NCI-H82 (cell line): ENCODE results near the gene PAQR8.
A peak's percentile ranks its signal among the peaks of the same experiment; 100 is the strongest.
"Not testable (repeated sequence)": the region's sequence is repeated elsewhere in the genome, so short reads cannot be mapped to it uniquely, and the experiment has no call there.

ENCODE experiments used
- DNase-seq: peaks from one replicate; lab custom pipeline; 2025; lab: John Stamatoyannopoulos, UW

Gene PAQR8

DNA sequence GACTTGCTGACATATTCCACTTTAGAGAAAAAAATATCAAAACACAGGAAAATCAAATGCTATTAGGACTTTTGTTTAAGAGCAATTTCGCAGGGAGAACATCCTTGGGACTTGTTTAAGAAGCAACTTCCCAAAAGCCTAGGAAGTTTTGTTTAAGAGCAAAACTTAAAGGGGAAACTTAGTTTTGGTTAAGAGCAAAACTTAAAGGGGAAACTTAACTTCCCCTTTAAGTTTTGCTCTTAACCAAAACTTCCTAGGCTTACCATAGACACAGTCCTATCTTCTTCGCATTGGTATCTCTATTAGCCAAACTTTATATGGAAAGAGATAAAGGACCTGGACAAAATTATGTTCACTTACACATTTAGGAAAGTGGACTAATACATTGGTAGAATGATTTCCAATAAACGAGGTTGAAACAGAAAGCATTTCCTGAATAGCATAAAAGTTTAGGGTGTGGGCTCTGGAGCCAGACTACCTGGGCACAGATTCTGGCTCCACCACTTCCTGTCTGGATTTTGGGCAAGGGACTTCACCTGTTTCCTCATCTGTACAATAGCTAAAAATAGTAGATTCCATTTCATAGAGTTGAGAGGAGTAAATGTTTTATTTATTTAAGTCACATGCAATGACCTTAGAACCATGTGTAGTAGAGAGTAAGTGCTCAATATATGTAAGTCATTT lies 15.7 kb downstream of the PAQR8 start:
- DNase-seq = no peak

- no peak for DNase-seq
Observed at GRCh38 chr6:52381249-52381648, 19.3 kb downstream of the PAQR8 start.

DNA sequence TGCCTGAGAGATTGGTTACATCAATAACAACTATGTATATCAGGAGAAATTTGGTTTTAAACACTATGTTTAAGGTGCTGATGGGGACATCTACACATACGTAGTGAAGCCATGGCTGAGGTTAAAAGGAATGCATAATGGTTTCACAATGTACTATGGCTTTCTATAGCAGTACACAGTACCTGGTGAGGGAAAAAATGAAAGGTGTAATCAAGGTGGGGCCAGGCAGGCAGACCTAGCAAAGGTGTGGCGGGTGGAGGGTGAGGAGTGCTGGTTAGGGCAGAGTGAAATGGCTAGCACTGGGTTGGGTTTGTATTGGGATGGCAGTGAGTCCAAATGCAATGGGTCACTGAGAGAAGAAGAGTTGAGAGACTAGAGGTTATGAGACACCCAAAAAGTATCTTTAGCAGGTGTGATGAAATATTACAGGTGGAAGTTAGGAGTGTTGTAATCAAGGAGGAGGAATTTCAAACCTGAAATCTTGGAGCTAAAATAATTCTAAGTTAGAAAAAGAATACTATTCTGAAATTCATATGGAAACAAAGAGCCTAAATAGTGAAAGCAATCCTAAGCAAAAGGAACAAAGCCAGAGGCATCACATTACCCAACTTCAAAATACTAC lies 22.3 kb downstream of the PAQR8 start:
- DNase-seq = no peak

DNA sequence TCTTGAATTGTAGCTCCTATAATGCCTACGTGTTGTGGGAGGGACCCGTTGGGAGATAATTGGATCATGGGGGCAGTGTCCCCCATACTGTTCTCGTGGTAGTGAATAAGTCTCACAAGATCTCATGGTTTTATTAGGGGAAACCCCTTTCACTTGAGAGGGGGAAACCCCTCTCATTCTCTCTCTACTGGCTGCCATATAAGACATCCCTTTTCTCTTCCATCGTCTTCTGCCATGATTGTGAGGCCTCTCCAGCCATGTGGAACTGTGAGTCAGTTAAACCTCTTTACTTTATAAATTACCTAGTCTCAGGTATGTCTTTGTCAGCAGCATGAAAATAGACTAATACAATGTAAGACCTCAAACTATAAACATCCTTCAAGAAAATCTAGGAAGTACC lies 23.1 kb downstream of the PAQR8 start:
- DNase-seq = no peak

GRCh38 chr6:52388119-52388518 lies 26.2 kb downstream of the PAQR8 start:
- DNase-seq = not testable (repeated sequence)

- DNase-seq = no peak
Observed at GRCh38 chr6:52388790-52389189, 26.8 kb downstream of the PAQR8 start.

DNA sequence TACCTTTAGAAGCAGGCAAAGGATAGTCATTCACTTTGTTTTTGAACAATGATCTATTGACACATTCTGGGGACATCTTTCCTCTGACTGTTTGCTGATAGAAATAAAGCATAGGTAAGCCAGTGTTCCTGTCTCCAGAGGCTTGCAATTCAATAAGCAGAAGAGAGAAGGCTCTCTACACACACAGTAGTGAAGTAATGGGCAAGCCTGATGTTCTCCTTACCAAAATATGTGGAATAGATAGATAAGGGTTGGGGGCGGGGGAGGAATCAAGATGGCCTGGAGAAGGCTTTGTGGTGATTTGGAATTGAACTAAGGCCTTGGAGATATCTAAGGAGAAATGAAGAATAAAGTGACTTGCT lies 27.3 kb downstream of the PAQR8 start:
- no peak for DNase-seq

- no peak for DNase-seq
Observed at GRCh38 chr6:52389626-52390360, 27.8 kb downstream of the PAQR8 start.

DNA sequence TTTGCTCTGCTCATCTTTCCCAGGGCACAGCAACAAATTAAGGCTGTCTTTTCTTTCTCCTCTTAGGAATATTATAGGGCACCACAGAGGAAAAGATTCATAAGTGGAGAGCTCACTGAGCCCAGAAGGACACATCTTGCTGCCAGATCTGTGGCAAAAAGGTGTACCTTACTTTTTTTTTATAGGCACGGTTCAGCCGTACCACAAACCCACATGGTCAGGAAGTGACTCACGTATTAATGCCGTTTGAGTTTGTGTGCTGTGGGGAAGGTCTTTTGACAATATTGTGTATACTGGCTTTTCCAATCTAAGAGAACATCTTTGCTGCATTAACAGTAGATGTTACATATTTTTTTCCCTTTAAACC lies 28.4 kb downstream of the PAQR8 start:
- no peak for DNase-seq

- no peak for DNase-seq
Observed at GRCh38 chr6:52391599-52391998, 29.6 kb downstream of the PAQR8 start.

DNA sequence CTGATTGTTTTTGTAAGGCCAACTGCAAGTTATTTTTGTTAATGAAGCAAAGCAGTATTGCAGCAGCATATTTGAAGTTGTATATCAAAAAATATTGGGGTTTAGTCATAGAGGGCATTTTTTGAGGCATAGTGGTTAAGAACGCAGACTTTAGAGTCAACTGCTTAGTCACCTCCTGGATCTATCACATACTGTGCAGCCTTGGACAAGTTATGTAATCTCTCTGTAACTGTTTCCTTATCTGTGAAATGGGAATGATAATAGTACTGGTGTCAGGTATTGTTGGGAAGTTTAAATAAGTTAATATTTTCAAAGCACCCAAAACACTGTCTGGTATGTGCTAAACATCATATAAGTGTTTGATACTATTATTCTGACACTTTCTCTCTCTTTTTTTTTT lies 31.0 kb downstream of the PAQR8 start:
- no peak for DNase-seq

GRCh38 chr6:52393780-52394179 lies 31.8 kb downstream of the PAQR8 start:
- DNase-seq = no peak

- no peak for DNase-seq
Observed at GRCh38 chr6:52394251-52394666, 32.3 kb downstream of the PAQR8 start.

DNA sequence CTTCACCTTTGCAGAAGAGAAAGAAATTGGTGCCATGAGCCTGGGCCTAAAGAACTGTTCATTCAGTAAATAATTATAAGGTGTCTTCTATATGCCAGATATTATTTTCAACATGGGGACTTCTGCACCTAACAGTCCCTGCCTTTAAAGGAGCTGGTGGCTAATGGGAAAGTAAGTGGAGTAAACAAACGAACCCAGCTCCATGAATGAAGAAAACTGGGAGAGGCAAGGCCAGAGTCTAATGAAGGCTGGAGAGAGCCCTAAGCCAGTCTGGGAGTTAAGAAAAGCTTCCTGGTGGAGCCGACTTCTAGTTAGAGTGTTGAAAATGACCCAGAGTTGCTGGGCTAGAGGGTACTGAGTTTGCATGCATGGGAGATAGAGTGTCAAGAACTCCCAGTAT lies 34.0 kb downstream of the PAQR8 start:
- DNase-seq = no peak

- DNase-seq = peak; percentile 74
Observed at GRCh38 chr6:52399511-52400312, 37.8 kb downstream of the PAQR8 start.

- no peak for DNase-seq
Observed at GRCh38 chr6:52400313-52401041, 38.5 kb downstream of the PAQR8 start.

DNA sequence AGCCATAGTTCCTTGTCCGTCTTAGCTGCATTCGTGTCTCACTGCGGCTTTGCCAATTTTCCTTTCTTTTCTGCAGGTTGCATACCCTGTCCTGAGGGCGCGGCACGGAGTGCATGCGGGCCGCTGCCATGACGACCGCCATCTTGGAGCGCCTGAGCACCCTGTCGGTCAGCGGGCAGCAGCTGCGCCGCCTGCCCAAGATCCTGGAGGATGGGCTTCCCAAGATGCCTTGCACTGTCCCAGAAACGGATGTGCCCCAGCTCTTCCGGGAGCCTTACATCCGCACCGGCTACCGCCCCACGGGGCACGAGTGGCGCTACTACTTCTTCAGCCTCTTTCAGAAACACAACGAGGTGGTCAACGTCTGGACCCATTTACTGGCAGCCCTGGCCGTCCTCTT lies 41.1 kb downstream of the PAQR8 start:
- DNase-seq = no peak

- DNase-seq = no peak
Observed at GRCh38 chr6:52403627-52404026, 41.7 kb downstream of the PAQR8 start.

DNA sequence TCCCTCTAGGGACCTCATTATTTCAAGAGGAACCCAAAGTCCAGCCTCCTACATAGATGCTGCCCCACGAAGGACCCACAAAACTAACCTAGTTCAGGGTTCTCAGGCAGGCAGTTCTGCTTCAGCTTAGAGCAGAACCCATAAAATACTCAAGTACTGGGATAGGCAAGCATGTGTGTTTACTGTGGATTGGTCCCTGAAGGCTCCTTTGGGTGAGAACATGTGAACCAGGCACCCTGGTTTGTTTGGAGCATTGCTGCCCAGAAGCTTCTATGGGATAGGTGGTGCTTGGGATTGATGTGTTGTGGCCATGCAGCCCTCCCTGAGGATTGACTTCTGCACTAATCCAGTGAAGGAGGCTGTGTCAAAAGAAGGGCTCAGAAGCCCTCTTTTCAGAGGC lies 43.3 kb downstream of the PAQR8 start:
- no peak for DNase-seq

GRCh38 chr6:52407467-52407866 lies 45.5 kb downstream of the PAQR8 start:
- peak; percentile 77 for DNase-seq

GRCh38 chr6:52409499-52409898 lies 47.5 kb downstream of the PAQR8 start:
- DNase-seq = no peak

DNA sequence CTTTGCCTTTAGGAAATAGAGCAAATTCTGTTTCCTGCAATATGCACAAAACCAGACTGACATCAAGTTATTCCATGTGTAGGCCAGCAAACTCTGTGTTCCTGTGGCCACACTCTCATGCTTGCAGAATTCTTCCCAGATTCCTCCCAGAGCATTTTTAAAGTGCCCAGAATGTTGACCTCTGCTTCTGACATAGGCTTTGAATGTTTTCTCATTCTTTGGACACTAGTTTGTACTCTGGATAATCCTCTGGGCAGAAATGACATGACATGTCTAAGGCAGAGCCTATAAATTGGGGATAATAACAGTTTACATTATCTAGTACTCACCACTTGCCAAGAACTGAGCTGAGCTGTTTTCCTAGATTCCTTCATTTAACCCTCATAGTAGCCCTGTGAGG lies 49.0 kb downstream of the PAQR8 start:
- DNase-seq = no peak
